SK-N-MC (cell line): ENCODE measurements around the gene RHBDD2.

ENCODE experiments used
- DNase-seq: peaks from one replicate; pipeline ENCODE4 v3.0.0-alpha.2; 2011; ENCODE audit warnings: low read depth, low spot score
- H3K27ac ChIP-seq: fragments of 200-600 bp; sonication (generic); 2 replicates; pipeline ENCODE4 v1.5.1; 2016; ENCODE audit warnings: mixed run types
- H3K36me3 ChIP-seq: fragments of 200-600 bp; sonication (generic); 2 replicates; pipeline ENCODE4 v1.6.1; 2017; ENCODE audit warnings: antibody characterized with exemption, low read length, mixed read lengths; ENCODE audit not compliant: insufficient read depth
- H3K4me3 ChIP-seq: fragments of 200-600 bp; sonication (generic); 2 replicates; pipeline ENCODE4 v1.5.1; 2016
- H3K9ac ChIP-seq: fragments of 200-600 bp; sonication (generic); 2 replicates; pipeline ENCODE4 v1.8.0; 2017; ENCODE audit warnings: mixed run types, mixed read lengths; ENCODE audit not compliant: insufficient read length
- H3K9me3 ChIP-seq: fragments of 200-600 bp; sonication (generic); 2 replicates; pipeline ENCODE4 v1.6.1; 2017; ENCODE audit warnings: low read depth, mild to moderate bottlenecking, antibody characterized with exemption, low read length, moderate library complexity, mixed read lengths
- EZH2 ChIP-seq: fragments of 200-600 bp; sonication (generic); IDR thresholded peaks from one replicate; pipeline ENCODE4 v1.6.1; 2017; ENCODE audit warnings: antibody characterized with exemption
- FOXP2 ChIP-seq: optimal IDR thresholded peaks from 2 replicates; pipeline ENCODE3; 2011; ENCODE audit warnings: mild to moderate bottlenecking, moderate library complexity; ENCODE audit not compliant: insufficient read depth; ENCODE audit errors: extremely low read length, control extremely low read depth
- POLR2AphosphoS5 ChIP-seq: IDR thresholded peaks from 2 replicates; pipeline ENCODE4 v1.6.1; 2012; ENCODE audit warnings: mild to moderate bottlenecking, low read depth, low read length, borderline replicate concordance

RHBDD2 gene

DNA sequence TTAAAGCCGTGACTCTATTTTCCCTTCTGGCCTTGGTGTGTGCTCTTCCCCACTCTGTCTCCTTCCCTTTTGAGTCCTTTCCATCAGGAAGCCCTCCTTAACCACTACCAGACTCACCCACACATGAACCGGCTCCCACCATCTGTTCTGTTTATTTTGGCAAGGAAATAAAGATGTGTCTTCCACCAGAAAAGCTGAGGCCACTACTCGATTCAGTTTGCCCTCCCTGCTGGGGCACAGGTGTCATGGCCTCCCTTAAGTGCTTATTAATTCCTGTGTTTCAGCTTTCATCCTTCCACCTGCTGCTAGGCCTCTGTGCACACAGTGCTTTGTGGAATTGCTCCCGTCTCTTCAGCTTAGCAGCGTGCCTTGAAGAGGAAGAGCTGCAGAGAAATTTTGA, 52.8 kb downstream of the RHBDD2 start:
- Histone ChIP-seq H3K27ac (no peak overlapping the region), H3K4me3 (no peak overlapping the region)
- no peak for DNase-seq

DNA sequence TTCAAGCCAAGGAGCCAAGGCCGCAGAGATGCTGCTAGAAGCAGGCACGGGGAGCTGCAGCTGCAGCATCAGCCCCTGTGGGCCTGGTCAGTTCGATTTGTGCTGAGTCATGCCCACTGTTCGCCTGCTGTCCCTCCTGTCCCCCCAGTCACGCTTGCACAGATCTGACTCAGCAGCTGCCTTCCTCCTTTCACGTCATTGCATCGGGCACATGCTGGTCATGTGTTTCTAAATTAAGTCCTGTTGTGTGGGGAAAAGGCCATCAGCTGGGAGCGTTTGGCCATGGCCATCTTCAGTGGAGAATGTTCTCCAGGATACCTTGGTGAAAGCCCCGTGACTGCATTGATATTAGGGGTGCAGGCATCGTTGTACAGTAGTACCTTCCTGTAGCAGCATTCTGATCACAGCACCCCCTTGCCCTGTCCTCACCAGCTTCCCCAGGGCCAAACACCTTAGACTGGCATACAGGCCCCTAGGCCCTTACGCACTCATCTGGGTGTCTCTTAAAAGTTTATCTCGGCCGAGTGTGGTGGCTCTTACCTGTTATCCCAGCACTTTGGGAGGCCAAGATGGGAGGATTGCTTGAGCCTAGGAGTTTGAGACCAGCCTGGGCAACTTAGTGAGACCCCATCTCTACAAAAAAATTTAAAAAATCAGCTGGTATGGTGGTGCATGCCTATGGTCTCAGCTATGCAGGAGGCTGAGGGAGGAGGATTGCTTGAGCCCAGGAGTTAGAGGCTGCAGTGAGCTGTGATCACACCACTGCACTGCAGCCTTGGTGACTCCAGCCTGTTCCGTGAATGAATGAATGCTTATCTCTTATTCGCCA, 59.3 kb downstream of the RHBDD2 start:
- no peak overlapping the region for H3K9ac ChIP-seq
- no peaks in the 10 kb centered on the region for H3K9me3 ChIP-seq
- DNase-seq: no peak
- H3K36me3 ChIP-seq: no peaks in the 10 kb centered on the region
- no peak overlapping the region for H3K27ac ChIP-seq
- no peak overlapping the region for H3K4me3 ChIP-seq
- TF ChIP-seq POLR2AphosphoS5: no peak
- TF ChIP-seq EZH2: no peak
- no peak for TF ChIP-seq FOXP2

More for the DNA sequence above, 52.8 kb downstream of the RHBDD2 start:
- Histone ChIP-seq H3K9ac (no peak overlapping the region), H3K36me3 (no peaks in the 10 kb centered on the region), H3K9me3 (no peaks in the 10 kb centered on the region)
- no peak for TF ChIP-seq FOXP2
- no peak for TF ChIP-seq EZH2
- TF ChIP-seq POLR2AphosphoS5: no peak
